Small intestine (tissue), 7 donors: ENCODE data around the gene HS6ST3. TPM values are rescaled to one million over a fixed set of nuclear protein-coding genes. Genes with fewer than 3 reads are reported as not detected.
"Not testable (repeated sequence)": the region's sequence is repeated elsewhere in the genome, so short reads cannot be mapped to it uniquely, and the experiment has no call there.

Experiments used
- DNase-seq, 2 donors: peaks; one replicate each; pipeline versions ENCODE4 v3.0.0 to v3.0.0-alpha.2; 2013
- FAIRE-seq: peaks from 2 replicates; lab custom pipeline; 2012; peaks lifted over from hg19 to GRCh38; lab: Jason Lieb, UNC
- H3K27ac ChIP-seq, 3 donors: one replicate each; pipeline ENCODE4 v1.5.1; 2013; ENCODE audit warnings: low read length in 2 of 3, mild to moderate bottlenecking in 2 of 3, control low read depth in 1 of 3, inconsistent platforms in 1 of 3, low read depth in 1 of 3, moderate library complexity in 1 of 3
- H3K27me3 ChIP-seq, 3 donors: one replicate each; pipeline ENCODE4 v1.6.1; 2013; ENCODE audit warnings: low read length in 3 of 3, inconsistent platforms in 1 of 3; ENCODE audit not compliant: control insufficient read depth in 3 of 3, insufficient read depth in 3 of 3
- H3K36me3 ChIP-seq, 3 donors: one replicate each; pipeline ENCODE4 v1.6.1; 2013; ENCODE audit warnings: low read length in 3 of 3, inconsistent platforms in 1 of 3, low read depth in 1 of 3, mild to moderate bottlenecking in 1 of 3, moderate library complexity in 1 of 3; ENCODE audit not compliant: control insufficient read depth in 3 of 3, insufficient read depth in 2 of 3
- H3K4me1 ChIP-seq, 3 donors: one replicate each; pipeline ENCODE4 v1.6.1; 2013; ENCODE audit warnings: low read length in 2 of 3, inconsistent platforms in 1 of 3, low read depth in 1 of 3, mild to moderate bottlenecking in 1 of 3, moderate library complexity in 1 of 3; ENCODE audit not compliant: control insufficient read depth in 3 of 3, insufficient read depth in 2 of 3
- H3K4me3 ChIP-seq, 3 donors: one replicate each; pipeline ENCODE4 v1.5.1; 2013; ENCODE audit warnings: low read length in 3 of 3, control low read depth in 1 of 3, inconsistent platforms in 1 of 3, low read depth in 1 of 3, mild to moderate bottlenecking in 1 of 3, moderate library complexity in 1 of 3
- H3K9me3 ChIP-seq, 2 donors: one replicate each; pipeline ENCODE4 v1.6.1; 2013; ENCODE audit warnings: low read depth in 1 of 2, low read length in 1 of 2; ENCODE audit not compliant: control insufficient read depth in 2 of 2, insufficient read depth in 1 of 2
- WGBS, 3 donors: extraction: QIAGEN DNeasy Blood & Tissue Kit; methylation state at CpG; one replicate each; pipeline ENCODE4 v1.1.7; 2013; 5-methylcytosine and 5-hydroxymethylcytosine counted together
- polyA plus RNA-seq, 4 donors: library from polyadenylated mRNA; stranded (reverse) in 3 of 4; unstranded in 1 of 4; fragments of 200-250 nt in 3 of 4; fragments of 120-200 nt in 1 of 4; gene quantifications; one replicate each; pipeline versions ENCODE4 v1.2.1 to v1.2.3, GENCODE V29; 2013
- donor health status: healthy with polysubstance abuse.
- donor health status: control.
- donor health status: control.
- donor health status: Bipolar disorder and iron deficiency.
- donor health status: healthy.

Gene HS6ST3
- polyA plus RNA-seq, 4 donors, result under 0.01 to 0.86 (median 0.54) TPM; not detected in 1

- Histone ChIP-seq H3K27me3 (no peaks in the 10 kb centered on the region), H3K4me1 (peaks cover 0 to 15% (median 8%) of the 10 kb centered on the region in 3 donors), H3K36me3 (no peaks in the 10 kb centered on the region), H3K4me3 (no peak overlapping the region), H3K27ac (no peak overlapping the region), H3K9me3 (no peaks in the 10 kb centered on the region)
- DNase-seq (peak; percentile 49 to 74), FAIRE-seq (no peak)
- 0 to 22% (median 3%) methylated on average over 1 of the region's 1 CpG for WGBS, 3 donors
Measured at GRCh38 chr13:96769874-96770273, 680.0 kb downstream of the HS6ST3 start.

DNA sequence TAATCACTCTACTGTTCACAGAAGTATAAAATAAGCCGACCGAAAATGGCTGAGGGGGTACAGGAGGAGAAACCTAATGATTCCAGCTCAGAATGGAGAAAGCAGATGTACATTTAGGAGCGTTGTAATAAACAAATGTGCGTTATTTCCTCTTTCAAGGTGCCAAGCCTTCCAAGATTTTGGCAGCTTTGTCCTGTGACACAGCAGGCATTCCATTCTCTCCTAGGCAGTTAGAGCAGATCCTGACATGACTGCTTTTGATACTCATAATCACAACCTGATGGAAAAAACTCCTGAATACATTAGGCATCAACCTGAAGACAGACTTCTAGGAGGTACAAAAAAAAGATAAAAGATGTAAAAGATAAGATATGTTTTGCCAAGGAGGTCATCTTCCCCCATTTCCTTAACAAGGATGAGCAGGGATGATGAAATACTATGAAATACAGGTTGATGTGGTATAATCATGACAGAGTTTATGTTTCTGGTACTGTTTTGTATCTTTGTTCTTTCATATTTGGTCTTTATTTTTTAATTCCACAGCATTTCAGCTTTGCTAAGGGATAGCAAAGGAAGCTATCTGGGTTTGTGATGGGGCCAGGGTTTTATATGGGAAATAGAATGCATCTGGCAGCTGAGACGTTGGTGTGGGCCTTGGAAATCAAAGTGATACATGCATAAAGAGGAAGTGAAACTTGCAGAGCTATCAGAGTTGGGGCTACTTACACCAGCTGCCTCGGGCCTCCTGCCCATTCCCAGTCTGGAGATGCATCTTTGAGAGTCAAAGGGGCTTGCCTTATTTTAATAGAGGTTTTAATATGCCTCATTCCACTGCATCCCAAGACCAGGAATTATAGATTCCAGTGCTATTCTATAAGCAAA lies 681.8 kb downstream of the HS6ST3 start:
- no peak overlapping the region for H3K27ac ChIP-seq
- no peaks in the 10 kb centered on the region for H3K9me3 ChIP-seq
- no peaks in the 10 kb centered on the region for H3K36me3 ChIP-seq
- peaks cover 0 to 15% (median 8%) of the 10 kb centered on the region in 3 donors for H3K4me1 ChIP-seq
- H3K4me3 ChIP-seq, result no peak overlapping the region
- DNase-seq (peak in 1 of 2 donors; percentile 16), FAIRE-seq (no peak)
- WGBS, 3 donors, result 61 to 63% (median 61%) methylated on average over 6 of the region's 6 CpGs
- H3K27me3 ChIP-seq, result no peaks in the 10 kb centered on the region

GRCh38 chr13:96772426-96772825 lies 682.5 kb downstream of the HS6ST3 start:
- no peaks in the 10 kb centered on the region for H3K27me3 ChIP-seq
- WGBS, 3 donors, result 18 to 60% (median 39%) methylated on average over 2 of the region's 2 CpGs

DNA sequence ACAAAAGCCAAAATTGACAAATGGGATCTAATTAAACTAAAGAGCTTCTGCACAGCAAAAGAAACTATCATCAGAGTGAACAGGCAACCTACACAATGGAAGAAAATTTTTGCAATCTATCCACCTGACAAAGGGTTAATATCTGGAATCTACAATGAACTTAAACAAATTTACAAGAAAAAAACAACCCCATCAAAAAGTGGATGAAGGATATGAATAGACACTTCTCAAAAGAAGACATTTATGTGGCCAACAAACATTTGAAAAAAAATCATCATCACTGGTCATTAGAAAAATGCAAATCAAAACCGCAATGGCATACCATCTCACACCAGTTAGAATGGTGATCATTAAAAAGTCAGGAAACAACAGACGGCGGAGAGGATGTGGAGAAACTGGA lies 688.4 kb downstream of the HS6ST3 start:
- H3K9me3 ChIP-seq, DNase-seq, FAIRE-seq, H3K4me3 ChIP-seq, H3K27me3 ChIP-seq, H3K27ac ChIP-seq, H3K4me1 ChIP-seq, H3K36me3 ChIP-seq: not testable (repeated sequence)
- 92 to 98% (median 97%) methylated on average over 3 of the region's 3 CpGs for WGBS, 3 donors

More at GRCh38 chr13:96772426-96772825, 682.5 kb downstream of the HS6ST3 start:
- FAIRE-seq (peak; percentile 15), DNase-seq (peak; percentile 4 to 74)
- H3K27ac ChIP-seq, result no peak overlapping the region
- no peak overlapping the region for H3K4me3 ChIP-seq
- no peaks in the 10 kb centered on the region for H3K36me3 ChIP-seq
- peaks cover 0 to 15% (median 8%) of the 10 kb centered on the region in 3 donors for H3K4me1 ChIP-seq
- no peaks in the 10 kb centered on the region for H3K9me3 ChIP-seq

DNA sequence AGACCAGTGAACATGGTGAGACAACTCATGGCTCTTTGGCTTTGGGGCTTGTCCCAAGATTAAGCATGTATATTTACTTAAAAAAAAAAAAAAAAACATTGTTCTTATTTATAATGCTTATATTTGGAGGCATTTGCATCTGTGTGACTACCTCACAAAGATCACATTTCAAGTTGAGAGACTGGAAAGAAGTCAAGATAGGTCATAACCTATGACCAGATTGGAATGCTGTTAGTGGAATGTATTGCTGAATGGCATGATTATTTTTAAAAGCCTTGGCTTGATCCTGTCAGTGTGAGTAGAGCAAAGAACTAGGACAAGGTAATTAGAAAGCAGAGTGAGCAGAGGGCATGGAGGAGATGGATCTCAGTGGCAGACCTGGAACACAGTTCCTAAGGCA lies 689.8 kb downstream of the HS6ST3 start:
- H3K27me3 ChIP-seq, result no peaks in the 10 kb centered on the region
- no peaks in the 10 kb centered on the region for H3K4me1 ChIP-seq
- no peaks in the 10 kb centered on the region for H3K9me3 ChIP-seq
- FAIRE-seq (no peak), DNase-seq (no peak)
- no peak overlapping the region for H3K27ac ChIP-seq
- H3K4me3 ChIP-seq, result no peak overlapping the region
- no peaks in the 10 kb centered on the region for H3K36me3 ChIP-seq

GRCh38 chr13:96780105-96780504 lies 690.2 kb downstream of the HS6ST3 start:
- H3K36me3 ChIP-seq, result no peaks in the 10 kb centered on the region

DNA sequence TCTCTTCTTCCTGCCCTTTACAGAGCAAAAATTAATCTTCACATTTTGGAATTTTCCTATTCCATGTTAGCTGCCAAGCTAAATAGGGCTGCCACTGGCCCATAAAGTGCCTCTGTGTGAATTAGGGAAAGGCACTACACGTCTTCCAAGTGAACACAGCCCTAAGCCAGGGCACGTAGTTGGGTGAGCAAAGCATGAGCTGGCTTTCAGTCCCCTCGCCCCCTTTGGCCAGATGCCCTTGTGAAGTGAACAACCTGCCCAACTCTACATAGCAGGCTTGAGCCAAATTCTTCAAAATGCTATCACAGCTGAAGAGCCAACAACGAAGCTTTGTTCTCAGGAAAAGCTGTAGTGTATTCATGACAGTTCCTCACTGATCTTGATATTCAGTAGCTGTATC lies 691.2 kb downstream of the HS6ST3 start:
- no peaks in the 10 kb centered on the region for H3K27me3 ChIP-seq
- no peaks in the 10 kb centered on the region for H3K36me3 ChIP-seq
- DNase-seq (no peak), FAIRE-seq (no peak)
- WGBS, 3 donors, result 57 to 59% (median 57%) methylated on average over 4 of the region's 4 CpGs
- H3K4me1 ChIP-seq, result no peaks in the 10 kb centered on the region
- no peaks in the 10 kb centered on the region for H3K9me3 ChIP-seq
- no peak overlapping the region for H3K27ac ChIP-seq
- H3K4me3 ChIP-seq, result no peak overlapping the region

More at GRCh38 chr13:96780105-96780504, 690.2 kb downstream of the HS6ST3 start:
- H3K9me3 ChIP-seq, result no peaks in the 10 kb centered on the region
- WGBS, 3 donors, result 73 to 80% (median 79%) methylated on average over 3 of the region's 3 CpGs
- FAIRE-seq (no peak), DNase-seq (no peak)
- no peaks in the 10 kb centered on the region for H3K27me3 ChIP-seq
- no peak overlapping the region for H3K4me3 ChIP-seq
- H3K27ac ChIP-seq, result no peak overlapping the region
- no peaks in the 10 kb centered on the region for H3K4me1 ChIP-seq

DNA sequence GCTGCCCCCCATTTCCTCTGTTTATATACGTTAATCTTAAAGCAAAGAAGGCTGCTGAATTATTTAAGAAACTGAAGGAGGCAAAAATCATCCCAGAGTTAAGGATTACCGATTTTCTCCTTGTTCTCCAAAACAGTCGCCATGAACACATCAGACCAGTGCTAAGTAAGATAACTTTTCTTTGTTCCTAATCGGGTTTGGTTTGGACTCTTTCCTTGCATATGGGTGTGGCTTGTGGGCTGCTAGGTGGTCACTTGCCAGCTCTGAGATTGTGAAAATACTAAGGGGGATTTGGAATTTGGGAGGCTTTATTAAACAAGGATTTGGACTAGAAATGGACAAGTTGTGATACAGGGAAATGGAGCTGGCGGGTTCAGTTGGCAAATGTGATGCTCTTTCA lies 692.3 kb downstream of the HS6ST3 start:
- no peaks in the 10 kb centered on the region for H3K4me1 ChIP-seq
- no peak for DNase-seq
- H3K4me3 ChIP-seq, result no peak overlapping the region
- no peaks in the 10 kb centered on the region for H3K36me3 ChIP-seq
- H3K9me3 ChIP-seq, result no peaks in the 10 kb centered on the region
- FAIRE-seq, result no peak
- WGBS, 3 donors, result 73 to 85% (median 81%) methylated on average over 5 of the region's 5 CpGs
- H3K27ac ChIP-seq, result no peak overlapping the region
- H3K27me3 ChIP-seq, result no peaks in the 10 kb centered on the region
